SK-N-MC (cell line): ENCODE measurements around the gene PIK3R2.

Source experiments
- DNase-seq: peaks from one replicate; pipeline ENCODE4 v3.0.0-alpha.2; 2011; ENCODE audit warnings: low read depth, low spot score
- H3K27ac ChIP-seq: fragments of 200-600 bp; sonication (generic); 2 replicates; pipeline ENCODE4 v1.5.1; 2016; ENCODE audit warnings: mixed run types
- H3K36me3 ChIP-seq: fragments of 200-600 bp; sonication (generic); 2 replicates; pipeline ENCODE4 v1.6.1; 2017; ENCODE audit warnings: antibody characterized with exemption, low read length, mixed read lengths; ENCODE audit not compliant: insufficient read depth
- H3K4me3 ChIP-seq: fragments of 200-600 bp; sonication (generic); 2 replicates; pipeline ENCODE4 v1.5.1; 2016
- H3K9ac ChIP-seq: fragments of 200-600 bp; sonication (generic); 2 replicates; pipeline ENCODE4 v1.8.0; 2017; ENCODE audit warnings: mixed run types, mixed read lengths; ENCODE audit not compliant: insufficient read length
- H3K9me3 ChIP-seq: fragments of 200-600 bp; sonication (generic); 2 replicates; pipeline ENCODE4 v1.6.1; 2017; ENCODE audit warnings: low read depth, mild to moderate bottlenecking, antibody characterized with exemption, low read length, moderate library complexity, mixed read lengths
- EZH2 ChIP-seq: fragments of 200-600 bp; sonication (generic); IDR thresholded peaks from one replicate; pipeline ENCODE4 v1.6.1; 2017; ENCODE audit warnings: antibody characterized with exemption
- FOXP2 ChIP-seq: optimal IDR thresholded peaks from 2 replicates; pipeline ENCODE3; 2011; ENCODE audit warnings: mild to moderate bottlenecking, moderate library complexity; ENCODE audit not compliant: insufficient read depth; ENCODE audit errors: extremely low read length, control extremely low read depth
- POLR2AphosphoS5 ChIP-seq: IDR thresholded peaks from 2 replicates; pipeline ENCODE4 v1.6.1; 2012; ENCODE audit warnings: mild to moderate bottlenecking, low read depth, low read length, borderline replicate concordance

PIK3R2 gene

GRCh38 chr19:18197306-18197705, 44.3 kb downstream of the PIK3R2 start:
- Histone ChIP-seq H3K9me3 (no peaks in the 10 kb centered on the region), H3K4me3 (no peak overlapping the region), H3K9ac (no peak overlapping the region), H3K36me3 (peaks cover 19% of the 10 kb centered on the region; the same call in 1 of the 2 replicates), H3K27ac (no peak overlapping the region)
- no peak for TF ChIP-seq POLR2AphosphoS5
- no peak for TF ChIP-seq EZH2
- no peak for TF ChIP-seq FOXP2
- DNase-seq = no peak

GRCh38 chr19:18197941-18198340, 45.0 kb downstream of the PIK3R2 start:
- no peak for DNase-seq
- Histone ChIP-seq H3K9me3 (no peaks in the 10 kb centered on the region), H3K27ac (no peak overlapping the region), H3K4me3 (no peak overlapping the region), H3K9ac (no peak overlapping the region), H3K36me3 (peaks cover 19% of the 10 kb centered on the region; the same call in 1 of the 2 replicates)
- TF ChIP-seq POLR2AphosphoS5 (no peak), EZH2 (no peak), FOXP2 (no peak)

DNA sequence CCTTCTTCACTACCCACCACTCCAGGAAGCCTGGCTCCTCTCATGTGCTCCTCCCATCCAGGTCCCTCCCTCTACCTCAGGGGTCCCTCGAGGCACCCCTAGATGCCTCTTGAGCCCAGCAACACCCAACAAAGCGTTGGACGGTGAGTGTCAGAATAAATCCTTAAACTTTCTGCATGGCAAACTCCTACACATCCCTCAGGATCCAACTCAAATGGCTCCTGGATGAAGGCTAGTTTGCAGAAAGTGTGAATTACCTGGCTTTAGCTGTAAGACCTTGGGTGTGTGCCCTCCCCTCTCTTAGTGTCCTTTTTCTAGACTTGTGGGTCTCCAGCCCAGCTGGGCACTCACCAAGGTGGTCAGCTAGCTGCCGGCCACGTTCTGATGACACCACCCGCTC, 45.4 kb downstream of the PIK3R2 start:
- H3K27ac ChIP-seq = no peak overlapping the region
- no peaks in the 10 kb centered on the region for H3K9me3 ChIP-seq
- H3K4me3 ChIP-seq = no peak overlapping the region
- no peak for DNase-seq
- H3K9ac ChIP-seq = no peak overlapping the region
- no peak for TF ChIP-seq POLR2AphosphoS5
- TF ChIP-seq FOXP2 = no peak
- TF ChIP-seq EZH2 = no peak
- peaks cover 19% of the 10 kb centered on the region; the same call in 1 of the 2 replicates for H3K36me3 ChIP-seq

- H3K4me3 ChIP-seq = peak overlapping the region; percentile 89
- no peak overlapping the region for H3K9ac ChIP-seq
Observed at GRCh38 chr19:18202397-18202777, 49.4 kb downstream of the PIK3R2 start.

DNA sequence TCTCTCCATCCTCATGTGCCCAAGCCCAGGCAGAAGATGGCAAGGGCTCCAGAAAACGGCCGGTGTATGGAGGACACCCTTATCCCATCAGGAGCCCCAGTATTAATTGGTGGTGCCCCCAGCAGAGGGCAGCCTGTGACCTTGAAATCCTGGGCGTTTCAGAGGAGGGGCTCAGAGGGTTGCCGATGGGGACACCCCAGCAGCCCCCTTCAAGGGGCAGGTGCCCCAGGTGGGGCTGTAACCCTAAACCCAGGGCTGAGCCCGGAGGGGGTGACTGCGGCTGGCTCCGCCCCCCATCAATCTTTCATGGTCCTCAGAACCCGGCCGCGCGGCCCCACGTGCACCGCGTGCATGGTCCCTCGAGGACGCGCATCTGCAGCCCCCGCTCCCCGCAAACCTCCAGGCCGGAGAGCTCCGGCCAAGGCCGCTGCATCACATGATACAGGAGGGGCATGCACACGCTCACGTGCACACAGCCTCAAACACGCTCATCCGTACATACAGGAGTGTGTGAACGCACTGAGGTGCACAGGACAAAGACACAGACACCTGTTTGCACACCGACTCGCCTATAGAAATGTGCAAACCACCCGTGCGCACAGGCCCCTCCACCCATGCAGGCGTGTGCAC, 49.9 kb downstream of the PIK3R2 start:
- Histone ChIP-seq H3K36me3 (peaks cover 18% of the 10 kb centered on the region; the same call in 1 of the 2 replicates), H3K9me3 (no peaks in the 10 kb centered on the region), H3K27ac (no peak overlapping the region), H3K9ac (no peak overlapping the region), H3K4me3 (peak overlapping the region; percentile 89)
- no peak for TF ChIP-seq EZH2
- TF ChIP-seq FOXP2 = no peak
- no peak for TF ChIP-seq POLR2AphosphoS5
- DNase-seq = no peak

More at GRCh38 chr19:18202397-18202777, 49.4 kb downstream of the PIK3R2 start:
- peaks cover 19% of the 10 kb centered on the region; the same call in 1 of the 2 replicates for H3K36me3 ChIP-seq
- DNase-seq = no peak
- no peak overlapping the region for H3K27ac ChIP-seq
- no peak for TF ChIP-seq EZH2
- TF ChIP-seq POLR2AphosphoS5 = no peak
- TF ChIP-seq FOXP2 = no peak
- H3K9me3 ChIP-seq = no peaks in the 10 kb centered on the region

DNA sequence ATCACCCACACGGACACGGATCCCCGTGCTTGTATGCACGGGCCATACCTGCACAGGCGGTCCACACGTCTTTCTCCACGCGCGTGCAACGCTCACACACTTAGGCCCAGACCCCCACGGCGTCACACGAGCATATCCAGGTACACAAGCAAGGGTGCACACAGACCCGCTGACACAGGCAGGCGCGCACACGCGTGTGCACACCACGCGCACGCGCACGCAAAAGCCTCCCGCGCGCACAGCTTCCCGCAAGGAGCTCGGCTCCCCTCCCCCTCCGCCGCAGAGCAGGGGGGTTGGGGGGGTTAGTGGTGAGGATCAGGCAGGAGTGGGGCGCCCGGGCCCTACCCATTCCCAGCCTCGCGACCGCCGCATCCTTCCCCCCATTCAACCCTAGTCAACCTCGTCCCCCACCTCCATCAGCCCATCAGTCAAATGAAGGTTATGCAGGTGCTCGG, 50.5 kb downstream of the PIK3R2 start:
- Histone ChIP-seq H3K4me3 (peak overlapping the region; percentile 89), H3K9me3 (no peaks in the 10 kb centered on the region), H3K36me3 (peaks cover 12% of the 10 kb centered on the region; the same call in 1 of the 2 replicates), H3K27ac (no peak overlapping the region), H3K9ac (no peak overlapping the region)
- no peak for DNase-seq
- no peak for TF ChIP-seq FOXP2

DNA sequence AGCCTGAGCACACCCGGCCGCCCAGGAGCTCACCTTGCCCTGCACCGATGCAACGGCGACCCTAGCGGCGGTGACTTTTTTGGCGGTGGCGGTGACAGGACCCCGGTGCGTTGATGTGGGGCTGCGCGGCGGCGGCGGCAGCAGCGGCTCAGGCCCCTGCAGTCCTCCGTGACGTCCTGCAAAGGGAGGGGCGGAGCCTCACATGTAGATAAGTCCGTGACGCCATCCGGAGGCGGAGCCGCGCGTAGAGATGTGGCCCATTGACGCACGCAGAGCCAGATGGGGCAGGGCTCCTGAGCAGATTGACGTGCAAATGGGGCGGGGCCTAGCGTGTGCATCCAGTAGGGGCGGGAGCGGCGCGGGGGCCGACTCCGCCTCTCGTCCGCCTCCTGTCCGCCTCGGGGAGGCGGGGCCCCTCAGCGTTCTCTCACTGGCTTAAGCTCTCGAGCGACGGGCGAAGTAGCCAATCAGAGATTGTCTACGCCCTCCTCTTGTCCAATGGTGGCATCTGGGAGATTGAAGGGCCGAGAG, 51.0 kb downstream of the PIK3R2 start, which contains the start of gene RAB3A:
Gene RAB3A (minus strand): TSS at position 180 of the 531 bp plus-strand sequence. CDS start 1,302 bp downstream, outside the sequence.
- Histone ChIP-seq H3K4me3 (peak within 1 kb of the TSS; percentile 89), H3K27ac (peak within 1 kb of the TSS; percentile 94), H3K36me3 (peaks cover 7% of the 10 kb centered on the region; the same call in 1 of the 2 replicates), H3K9ac (peak within 1 kb of the TSS; percentile 85), H3K9me3 (no peaks in the 10 kb centered on the region)
- TF ChIP-seq FOXP2 (no peak), POLR2AphosphoS5 (peak; percentile 13; the same call in 1 of the 2 replicates)
- DNase-seq = peak; percentile 97

- H3K4me3 ChIP-seq = peak overlapping the region; percentile 88
Observed at GRCh38 chr19:18204394-18205199, 51.6 kb downstream of the PIK3R2 start.

More at GRCh38 chr19:18204394-18205199, 51.6 kb downstream of the PIK3R2 start:
- Histone ChIP-seq H3K36me3 (peaks cover 7% of the 10 kb centered on the region; the same call in 1 of the 2 replicates), H3K9ac (peak overlapping the region; percentile 85), H3K27ac (peak overlapping the region; percentile 94), H3K9me3 (no peaks in the 10 kb centered on the region)
- DNase-seq = no peak
- TF ChIP-seq EZH2 (no peak), POLR2AphosphoS5 (peak; percentile 46; the same call in 1 of the 2 replicates)
